CD14-positive monocyte (primary cell): ENCODE measurements around the gene RPTOR. TPM values are rescaled to one million over a fixed set of nuclear protein-coding genes. Genes with fewer than 3 reads are reported as not detected.
"Not testable (repeated sequence)": the region's sequence is repeated elsewhere in the genome, so short reads cannot be mapped to it uniquely, and the experiment has no call there.

Source experiments
- DNase-seq, 3 donors: peaks; one replicate each; pipeline ENCODE4 v3.0.0-alpha.2; 2011 to 2022
- H2AFZ ChIP-seq: 2 replicates; pipeline ENCODE4 v1.6.0; 2012; ENCODE audit warnings: mild to moderate bottlenecking, low read depth, low read length, inconsistent platforms; ENCODE audit not compliant: insufficient read depth, poor library complexity, severe bottlenecking
- H3K27ac ChIP-seq, 2 donors: 1 replicate in 1 of 2; 2 replicates in 1 of 2; pipeline ENCODE4 v1.5.1; 2012 to 2013; ENCODE audit warnings: low read length in 2 of 2, control low read depth in 1 of 2, inconsistent platforms in 1 of 2, low read depth in 1 of 2, mild to moderate bottlenecking in 1 of 2
- H3K27me3 ChIP-seq, 2 donors: one replicate each; pipeline versions ENCODE4 v1.6.0 to v1.6.1; 2011 to 2013; ENCODE audit warnings: low read length in 2 of 2; ENCODE audit not compliant: control insufficient read depth in 2 of 2, insufficient read depth in 2 of 2
- H3K36me3 ChIP-seq, 2 donors: replicated peaks in 1 of 2; 1 replicate in 1 of 2; 2 replicates in 1 of 2; pipeline versions ENCODE4 v1.5.1 to v1.6.1; 2012 to 2013; ENCODE audit warnings: low read length in 2 of 2, control low read depth in 1 of 2, inconsistent platforms in 1 of 2, mild to moderate bottlenecking in 1 of 2; ENCODE audit not compliant: insufficient read depth in 2 of 2, control insufficient read depth in 1 of 2
- H3K4me1 ChIP-seq, 2 donors: 1 replicate in 1 of 2; 2 replicates in 1 of 2; pipeline versions ENCODE4 v1.5.1 to v1.6.1; 2012 to 2013; ENCODE audit warnings: low read length in 2 of 2, control low read depth in 1 of 2, inconsistent platforms in 1 of 2, mild to moderate bottlenecking in 1 of 2, moderate library complexity in 1 of 2; ENCODE audit not compliant: insufficient read depth in 2 of 2, control insufficient read depth in 1 of 2
- H3K4me2 ChIP-seq: replicated peaks from 2 replicates; pipeline ENCODE3; 2012; ENCODE audit warnings: low read length, moderate library complexity, mild to moderate bottlenecking; ENCODE audit not compliant: poor library complexity, severe bottlenecking; ENCODE audit errors: extremely low read depth
- H3K4me3 ChIP-seq, 3 experiments: fragments of 200-600 bp in 1 of 3; sonication (generic) in 1 of 3; replicated peaks in 1 of 3; 1 replicate in 2 of 3; 2 replicates in 1 of 3; pipeline ENCODE4 v1.5.1; 2011 to 2013; ENCODE audit warnings: low read length in 3 of 3, mild to moderate bottlenecking in 3 of 3, control low read depth in 2 of 3, low read depth in 2 of 3, inconsistent platforms in 1 of 3, moderate library complexity in 1 of 3
- H3K79me2 ChIP-seq: 2 replicates; pipeline ENCODE4 v1.6.0; 2012; ENCODE audit warnings: mild to moderate bottlenecking, control low read depth, inconsistent platforms, low read length, moderate library complexity; ENCODE audit not compliant: insufficient read depth
- H3K9ac ChIP-seq: 2 replicates; pipeline ENCODE4 v1.6.0; 2017; ENCODE audit warnings: low read length, mild to moderate bottlenecking; ENCODE audit not compliant: insufficient read depth, poor library complexity, severe bottlenecking
- H3K9me3 ChIP-seq, 2 donors: replicated peaks in 1 of 2; 1 replicate in 1 of 2; 2 replicates in 1 of 2; pipeline versions ENCODE4 v1.5.1 to v1.6.1; 2012 to 2013; ENCODE audit warnings: low read length in 2 of 2, control low read depth in 1 of 2; ENCODE audit not compliant: control insufficient read depth in 1 of 2, insufficient read depth in 1 of 2
- H4K20me1 ChIP-seq: 2 replicates; pipeline ENCODE4 v1.6.0; 2012; ENCODE audit warnings: mild to moderate bottlenecking, low read length, control low read depth, moderate library complexity; ENCODE audit not compliant: insufficient read depth
- H3K27ac Mint-ChIP-seq, 7 donors: one replicate each; pipeline ENCODE4 v1.8.0; 2020; ENCODE audit warnings: mild to moderate bottlenecking in 7 of 7, mixed read lengths in 7 of 7, moderate library complexity in 6 of 7, inconsistent platforms in 2 of 7
- H3K27me3 Mint-ChIP-seq, 3 donors: one replicate each; pipeline ENCODE4 v1.8.0; 2021 to 2022; ENCODE audit warnings: low read depth in 3 of 3, mild to moderate bottlenecking in 3 of 3, mixed read lengths in 3 of 3, moderate library complexity in 3 of 3, inconsistent platforms in 1 of 3
- H3K36me3 Mint-ChIP-seq, 2 donors: one replicate each; pipeline ENCODE4 v1.8.0; 2020; ENCODE audit warnings: mixed read lengths in 2 of 2, inconsistent platforms in 1 of 2, mild to moderate bottlenecking in 1 of 2
- H3K4me1 Mint-ChIP-seq: one replicate; pipeline ENCODE4 v1.8.0; 2020; ENCODE audit warnings: mild to moderate bottlenecking, mixed read lengths
- H3K4me3 Mint-ChIP-seq, 2 donors: one replicate each; pipeline ENCODE4 v1.8.0; 2020; ENCODE audit warnings: mild to moderate bottlenecking in 2 of 2, mixed read lengths in 2 of 2, moderate library complexity in 1 of 2
- H3K9me3 Mint-ChIP-seq, 7 donors: one replicate each; pipeline ENCODE4 v1.8.0; 2020 to 2022; ENCODE audit warnings: mixed read lengths in 7 of 7, mild to moderate bottlenecking in 6 of 7, moderate library complexity in 6 of 7, inconsistent platforms in 2 of 7
- WGBS: methylation state at CpG from one replicate; pipeline ENCODE4 v1.1.5; 2013; ENCODE audit warnings: missing lambda C conversion rate; ENCODE audit not compliant: insufficient coverage; 5-methylcytosine and 5-hydroxymethylcytosine counted together
- intact Hi-C, 2 donors: fragments of 100-400 bp; cut with micrococcal nuclease; formaldehyde crosslinking; loops; one replicate each; pipeline versions ENCODE4 v1.15.0 to v1.15.1; 2023
- polyA plus RNA-seq, 3 donors: library from polyadenylated mRNA; depleted of rRNA in 1 of 3; unstranded in 2 of 3; stranded (reverse) in 1 of 3; fragments of 300-500 nt in 2 of 3; fragments of >200 nt in 1 of 3; fragmentation: Illumina TruSeq in 2 of 3; gene quantifications; 1 replicate in 2 of 3; 2 replicates in 1 of 3; pipeline ENCODE4 v1.2.3, GENCODE V29; 2012 to 2021
- TF ChIP-seq, protein P1 (sequence below): fragments of 200-600 bp; IDR thresholded peaks from one replicate; pipeline ENCODE4 v1.8.0; 2022; ENCODE audit warnings: antibody characterized with exemption, mild to moderate bottlenecking

RPTOR gene
- polyA plus RNA-seq, 3 donors, result 1.1 to 8.7 (median 2.6) TPM

GRCh38 chr17:80795754-80796153 is 251.1 kb downstream of the RPTOR start:
- Mint-ChIP-seq H3K27me3 (peaks cover 0 to 3% (median 0%) of the 10 kb centered on the region in 3 donors), H3K4me3 (no peak overlapping the region), H3K4me1 (no peaks in the 10 kb centered on the region), H3K36me3 (peaks cover 43 to 72% of the 10 kb centered on the region in 2 donors), H3K9me3 (peaks cover 2 to 11% (median 5%) of the 10 kb centered on the region in 7 donors), H3K27ac (peak overlapping the region in 1 of 7 donors; percentile 13)
- no peak overlapping the region for H3K4me2 ChIP-seq
- H3K27me3 ChIP-seq, result no peaks in the 10 kb centered on the region
- H3K79me2 ChIP-seq, result no peaks in the 10 kb centered on the region
- H3K27ac ChIP-seq, result no peak overlapping the region
- DNase-seq, result no peak
- H4K20me1 ChIP-seq, result no peaks in the 10 kb centered on the region
- WGBS, result 96% methylated on average over 10 of the region's 14 CpGs
- intact Hi-C loops, result no loop called here
- peaks cover 15 to 35% of the 10 kb centered on the region in 2 donors for H3K36me3 ChIP-seq
- H3K4me3 ChIP-seq, result no peak overlapping the region
- H2AFZ ChIP-seq, result no peak overlapping the region
- H3K9me3 ChIP-seq, result peaks cover 0 to 5% of the 10 kb centered on the region in 2 donors
- TF ChIP-seq, protein P1, sequence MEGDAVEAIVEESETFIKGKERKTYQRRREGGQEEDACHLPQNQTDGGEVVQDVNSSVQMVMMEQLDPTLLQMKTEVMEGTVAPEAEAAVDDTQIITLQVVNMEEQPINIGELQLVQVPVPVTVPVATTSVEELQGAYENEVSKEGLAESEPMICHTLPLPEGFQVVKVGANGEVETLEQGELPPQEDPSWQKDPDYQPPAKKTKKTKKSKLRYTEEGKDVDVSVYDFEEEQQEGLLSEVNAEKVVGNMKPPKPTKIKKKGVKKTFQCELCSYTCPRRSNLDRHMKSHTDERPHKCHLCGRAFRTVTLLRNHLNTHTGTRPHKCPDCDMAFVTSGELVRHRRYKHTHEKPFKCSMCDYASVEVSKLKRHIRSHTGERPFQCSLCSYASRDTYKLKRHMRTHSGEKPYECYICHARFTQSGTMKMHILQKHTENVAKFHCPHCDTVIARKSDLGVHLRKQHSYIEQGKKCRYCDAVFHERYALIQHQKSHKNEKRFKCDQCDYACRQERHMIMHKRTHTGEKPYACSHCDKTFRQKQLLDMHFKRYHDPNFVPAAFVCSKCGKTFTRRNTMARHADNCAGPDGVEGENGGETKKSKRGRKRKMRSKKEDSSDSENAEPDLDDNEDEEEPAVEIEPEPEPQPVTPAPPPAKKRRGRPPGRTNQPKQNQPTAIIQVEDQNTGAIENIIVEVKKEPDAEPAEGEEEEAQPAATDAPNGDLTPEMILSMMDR, result no peak
- no peak overlapping the region for H3K9ac ChIP-seq
- H3K4me1 ChIP-seq, result no peaks in the 10 kb centered on the region

- no peak overlapping the region for H3K4me2 ChIP-seq
- H3K4me1 Mint-ChIP-seq, result no peaks in the 10 kb centered on the region
- H3K9ac ChIP-seq, result no peak overlapping the region
- no peak overlapping the region for H2AFZ ChIP-seq
- H3K4me3 ChIP-seq, result no peak overlapping the region
- no peak overlapping the region for H3K27ac ChIP-seq
- peak overlapping the region in 1 of 7 donors; percentile 73 for H3K27ac Mint-ChIP-seq
- peaks cover 0 to 3% (median 0%) of the 10 kb centered on the region in 3 donors for H3K27me3 Mint-ChIP-seq
- peaks cover 0 to 5% of the 10 kb centered on the region in 2 donors for H3K9me3 ChIP-seq
- H3K27me3 ChIP-seq, result no peaks in the 10 kb centered on the region
- peaks cover 2 to 11% (median 5%) of the 10 kb centered on the region in 7 donors for H3K9me3 Mint-ChIP-seq
- peaks cover 10 to 32% of the 10 kb centered on the region in 2 donors for H3K36me3 ChIP-seq
- TF ChIP-seq, protein P1, result no peak
- H3K4me3 Mint-ChIP-seq, result no peak overlapping the region
- no peaks in the 10 kb centered on the region for H3K4me1 ChIP-seq
- intact Hi-C loops, result no loop called here
- no peaks in the 10 kb centered on the region for H3K79me2 ChIP-seq
- WGBS, result 100% methylated on average over 3 of the region's 9 CpGs
- DNase-seq, result no peak
- H4K20me1 ChIP-seq, result no peaks in the 10 kb centered on the region
- H3K36me3 Mint-ChIP-seq, result peaks cover 43 to 66% of the 10 kb centered on the region in 2 donors
Observed at GRCh38 chr17:80796430-80796861, 251.8 kb downstream of the RPTOR start.

DNA sequence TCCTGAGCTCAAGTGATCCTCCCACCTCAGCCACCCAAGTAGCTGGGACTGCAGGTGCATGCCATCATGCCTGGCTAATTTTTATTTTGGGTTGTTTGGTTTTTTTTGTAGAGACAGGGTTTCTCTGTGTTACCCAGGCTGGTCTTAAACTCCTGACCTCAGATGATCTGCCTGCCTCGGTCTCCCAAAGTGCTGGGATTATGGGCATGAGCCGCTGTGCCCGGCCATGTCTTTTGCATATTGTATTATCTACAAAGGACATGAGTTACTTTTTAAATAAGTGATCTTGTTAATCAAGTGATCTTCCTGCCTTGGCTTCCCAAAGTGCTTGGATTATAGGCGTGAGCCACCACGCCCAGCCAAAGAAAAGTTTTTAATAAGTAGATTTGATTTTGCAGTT is 252.6 kb downstream of the RPTOR start:
- H4K20me1 ChIP-seq, H3K9me3 ChIP-seq, H3K4me1 ChIP-seq, H3K27me3 ChIP-seq, H3K4me2 ChIP-seq, H3K27ac Mint-ChIP-seq, H3K4me3 ChIP-seq, H3K79me2 ChIP-seq, H3K27ac ChIP-seq, H3K4me3 Mint-ChIP-seq, intact Hi-C loops, H2AFZ ChIP-seq, DNase-seq, H3K9ac ChIP-seq, H3K27me3 Mint-ChIP-seq, H3K4me1 Mint-ChIP-seq: not testable (repeated sequence)
- peaks cover 2 to 11% (median 5%) of the 10 kb centered on the region in 7 donors for H3K9me3 Mint-ChIP-seq
- no CpG with 5 or more reads among the region's 5 CpGs for WGBS
- H3K36me3 Mint-ChIP-seq, result peaks cover 40 to 60% of the 10 kb centered on the region in 2 donors
- peaks cover 8 to 26% of the 10 kb centered on the region in 2 donors for H3K36me3 ChIP-seq
